Uterus (tissue), 4 donors: ENCODE measurements around the gene CACNG5. TPM values are rescaled to one million over a fixed set of nuclear protein-coding genes. Genes with fewer than 3 reads are reported as not detected.

Source experiments
- DNase-seq, 2 donors: peaks; one replicate each; pipeline ENCODE4 v3.0.0-alpha.2; 2019 to 2020
- H3K27ac ChIP-seq, 2 donors: fragments of 200-600 bp; sonication (generic); 1 replicate in 1 of 2; 2 replicates in 1 of 2; pipeline ENCODE4 v1.5.1; 2016 to 2018
- H3K27me3 ChIP-seq, 2 donors: fragments of 200-600 bp; sonication (generic); one replicate each; pipeline ENCODE4 v1.5.1; 2018 to 2019; ENCODE audit warnings: control low read depth in 1 of 2
- H3K36me3 ChIP-seq, 2 donors: fragments of 200-600 bp; sonication (generic); one replicate each; pipeline ENCODE4 v1.5.1; 2019; ENCODE audit warnings: control low read depth in 1 of 2
- H3K4me1 ChIP-seq, 2 donors: fragments of 200-600 bp; sonication (generic); one replicate each; pipeline ENCODE4 v1.5.1; 2018 to 2019; ENCODE audit warnings: control low read depth in 1 of 2
- H3K4me3 ChIP-seq, 2 donors: fragments of 200-600 bp; sonication (generic); 1 replicate in 1 of 2; 2 replicates in 1 of 2; pipeline ENCODE4 v1.5.1; 2018 to 2019; ENCODE audit warnings: mild to moderate bottlenecking in 1 of 2
- H3K9me3 ChIP-seq, 2 donors: fragments of 200-600 bp; sonication (generic); one replicate each; pipeline ENCODE4 v1.5.1; 2019; ENCODE audit warnings: control low read depth in 1 of 2
- CTCF ChIP-seq, 4 experiments: fragments of 200-600 bp in 2 of 4; fragments of 450-650 bp in 2 of 4; sonication (generic) in 2 of 4; IDR thresholded peaks; one replicate each; pipeline ENCODE4 v1.5.1; 2016 to 2019; ENCODE audit warnings: antibody characterized with exemption in 4 of 4, mild to moderate bottlenecking in 2 of 4, moderate library complexity in 1 of 4
- POLR2A ChIP-seq, 2 donors: fragments of 450-650 bp; IDR thresholded peaks; one replicate each; pipeline ENCODE4 v1.6.1; 2016; ENCODE audit warnings: antibody characterized with exemption in 2 of 2, mild to moderate bottlenecking in 1 of 2, moderate library complexity in 1 of 2
- intact Hi-C: fragments of 100-400 bp; cut with DNase I; formaldehyde crosslinking; loops from one replicate; pipeline ENCODE4 v1.15.1; 2023; ENCODE audit warnings: low total_unique reads
- total RNA-seq, 4 donors: library from RNA; depleted of rRNA in 3 of 4; stranded (reverse); fragments of >200 nt in 3 of 4; gene quantifications; one replicate each; pipeline versions ENCODE4 v1.1.0 to v1.2.4, GENCODE V29; 2014 to 2023
- donor health status: DM: yes; HTN: yes; CAD: no.

The CACNG5 gene
- total RNA-seq, 4 donors from 2014 or later: 6.6 TPM; not detected in 3

GRCh38 chr17:66817750-66818149, 17.2 kb upstream of the CACNG5 start:
- no peak for DNase-seq
- TF ChIP-seq POLR2A (IDR thresholded peaks at IDR 0.05): no peak
- no peaks in the 10 kb centered on the region for H3K27me3 ChIP-seq
- no peaks in the 10 kb centered on the region for H3K36me3 ChIP-seq
- no peaks in the 10 kb centered on the region for H3K9me3 ChIP-seq
- no peak overlapping the region for H3K27ac ChIP-seq
- no peak overlapping the region for H3K4me3 ChIP-seq
- no peaks in the 10 kb centered on the region for H3K4me1 ChIP-seq
- intact Hi-C loops: no loop called here

GRCh38 chr17:66819466-66819865, 15.5 kb upstream of the CACNG5 start:
- intact Hi-C loops: no loop called here
- H3K27me3 ChIP-seq: no peaks in the 10 kb centered on the region
- no peaks in the 10 kb centered on the region for H3K9me3 ChIP-seq
- TF ChIP-seq POLR2A (IDR thresholded peaks at IDR 0.05) (no peak), CTCF (IDR thresholded peaks at IDR 0.05) (no peak)
- H3K36me3 ChIP-seq: no peaks in the 10 kb centered on the region
- no peak overlapping the region for H3K27ac ChIP-seq
- H3K4me1 ChIP-seq: no peaks in the 10 kb centered on the region
- H3K4me3 ChIP-seq: no peak overlapping the region
- DNase-seq: no peak

GRCh38 chr17:66822009-66822408, 12.9 kb upstream of the CACNG5 start:
- no peaks in the 10 kb centered on the region for H3K9me3 ChIP-seq
- no peaks in the 10 kb centered on the region for H3K4me1 ChIP-seq
- intact Hi-C loops: no loop called here
- TF ChIP-seq CTCF (IDR thresholded peaks at IDR 0.05) (no peak), POLR2A (IDR thresholded peaks at IDR 0.05) (no peak)
- no peak for DNase-seq
- H3K27ac ChIP-seq: no peak overlapping the region
- H3K27me3 ChIP-seq: no peaks in the 10 kb centered on the region
- H3K4me3 ChIP-seq: no peak overlapping the region
- no peaks in the 10 kb centered on the region for H3K36me3 ChIP-seq

- H3K27me3 ChIP-seq: no peaks in the 10 kb centered on the region
- DNase-seq: no peak
- H3K9me3 ChIP-seq: no peaks in the 10 kb centered on the region
- intact Hi-C loops: no loop called here
- no peaks in the 10 kb centered on the region for H3K36me3 ChIP-seq
- no peaks in the 10 kb centered on the region for H3K4me1 ChIP-seq
- H3K27ac ChIP-seq: no peak overlapping the region
- no peak overlapping the region for H3K4me3 ChIP-seq
- TF ChIP-seq POLR2A (IDR thresholded peaks at IDR 0.05) (no peak), CTCF (IDR thresholded peaks at IDR 0.05) (no peak)
These were observed 8.1 kb upstream of the CACNG5 start for GRCh38 chr17:66826856-66827255.

GRCh38 chr17:66829386-66829864, 5.5 kb upstream of the CACNG5 start:
- H3K27ac ChIP-seq: no peak overlapping the region
- H3K36me3 ChIP-seq: no peaks in the 10 kb centered on the region
- TF ChIP-seq POLR2A (IDR thresholded peaks at IDR 0.05) (no peak), CTCF (IDR thresholded peaks at IDR 0.05) (no peak)
- H3K4me3 ChIP-seq: no peak overlapping the region
- intact Hi-C loops: no loop called here
- H3K9me3 ChIP-seq: no peaks in the 10 kb centered on the region
- no peaks in the 10 kb centered on the region for H3K27me3 ChIP-seq
- no peaks in the 10 kb centered on the region for H3K4me1 ChIP-seq
- peak in 1 of 2 donors; percentile 22 for DNase-seq

- H3K9me3 ChIP-seq: no peaks in the 10 kb centered on the region
- DNase-seq: no peak
- no peaks in the 10 kb centered on the region for H3K27me3 ChIP-seq
- intact Hi-C loops: no loop called here
- no peaks in the 10 kb centered on the region for H3K36me3 ChIP-seq
- H3K4me3 ChIP-seq: no peak overlapping the region
- no peak overlapping the region for H3K27ac ChIP-seq
- no peaks in the 10 kb centered on the region for H3K4me1 ChIP-seq
- no peak for TF ChIP-seq POLR2A (IDR thresholded peaks at IDR 0.05)
- no peak for TF ChIP-seq CTCF (IDR thresholded peaks at IDR 0.05)
These were observed 5.0 kb upstream of the CACNG5 start for GRCh38 chr17:66829883-66830282.
